Endodermal cell (in vitro differentiated cells): ENCODE results near the gene GIGYF1. TPM values are rescaled to one million over a fixed set of nuclear protein-coding genes. Genes with fewer than 3 reads are reported as not detected.

ENCODE experiments used
- DNase-seq: peaks from one replicate; pipeline ENCODE4 v3.0.0-alpha.2; 2017
- H3K27ac ChIP-seq: 2 replicates; pipeline ENCODE4 v1.5.1; 2013; ENCODE audit warnings: mild to moderate bottlenecking, low read depth, low read length, moderate library complexity
- H3K27me3 ChIP-seq: 2 replicates; pipeline ENCODE4 v1.6.1; 2013; ENCODE audit warnings: mild to moderate bottlenecking, low read length, moderate library complexity; ENCODE audit not compliant: insufficient read depth, control insufficient read depth, poor library complexity, severe bottlenecking
- H3K36me3 ChIP-seq: 2 replicates; pipeline ENCODE4 v1.7.0; 2013; ENCODE audit warnings: mild to moderate bottlenecking, low read length, moderate library complexity; ENCODE audit not compliant: control insufficient read depth, insufficient read depth
- H3K4me1 ChIP-seq: one replicate; pipeline ENCODE4 v1.7.0; 2013; ENCODE audit warnings: low read length; ENCODE audit not compliant: control insufficient read depth, insufficient read depth
- H3K4me3 ChIP-seq: 2 replicates; pipeline ENCODE4 v1.5.1; 2013; ENCODE audit warnings: mild to moderate bottlenecking, low read length, moderate library complexity
- H3K9ac ChIP-seq: 2 replicates; pipeline ENCODE4 v1.6.1; 2013; ENCODE audit warnings: mild to moderate bottlenecking, low read length, moderate library complexity; ENCODE audit not compliant: poor library complexity, severe bottlenecking; ENCODE audit errors: extremely low read depth
- H3K9me3 ChIP-seq: 2 replicates; pipeline ENCODE4 v1.6.1; 2013; ENCODE audit warnings: mild to moderate bottlenecking, low read length, moderate library complexity; ENCODE audit not compliant: control insufficient read depth
- H3K27ac Mint-ChIP-seq: 2 replicates; pipeline ENCODE4 v1.8.0; 2020; ENCODE audit warnings: mixed read lengths
- H3K27me3 Mint-ChIP-seq: 2 replicates; pipeline ENCODE4 v1.8.0; 2021; ENCODE audit warnings: mild to moderate bottlenecking, mixed read lengths; ENCODE audit not compliant: insufficient read depth
- H3K36me3 Mint-ChIP-seq: 2 replicates; pipeline ENCODE4 v1.8.0; 2020; ENCODE audit warnings: low read depth, mixed read lengths
- H3K4me1 Mint-ChIP-seq: 2 replicates; pipeline ENCODE4 v1.8.0; 2020; ENCODE audit warnings: mixed read lengths
- H3K4me3 Mint-ChIP-seq: 2 replicates; pipeline ENCODE4 v1.8.0; 2020; ENCODE audit warnings: mild to moderate bottlenecking, moderate library complexity, mixed read lengths
- H3K9me3 Mint-ChIP-seq: 2 replicates; pipeline ENCODE4 v1.8.0; 2020; ENCODE audit warnings: mild to moderate bottlenecking, mixed read lengths
- WGBS, 2 experiments: methylation state at CpG; one replicate each; pipeline versions ENCODE4 v1.1.5 to v1.1.7; 2013; ENCODE audit warnings: missing lambda C conversion rate in 2 of 2, mixed read lengths in 1 of 2; ENCODE audit not compliant: insufficient coverage in 1 of 2, insufficient read length in 1 of 2; 5-methylcytosine and 5-hydroxymethylcytosine counted together
- total RNA-seq, 2 donors: library from RNA; stranded (reverse); fragmentation: NEBNext Ultra II Directional in 1 of 2; extraction: Animal tissue kit (Norgen Biotek cat#: 25700) in 1 of 2; gene quantifications; 2 replicates in 1 of 2; 3 replicates in 1 of 2; pipeline ENCODE4 v1.2.1, GENCODE V29; 2021
- TF ChIP-seq, protein P1 (sequence below): fragments of 200-600 bp; sonication (generic); conservative IDR thresholded peaks from 2 replicates; pipeline ENCODE4 v1.5.0; 2021; ENCODE audit warnings: antibody characterized with exemption, mild to moderate bottlenecking

GIGYF1 gene
- total RNA-seq, 2 donors from 2014 or later, result 90.0 to 101 TPM

DNA sequence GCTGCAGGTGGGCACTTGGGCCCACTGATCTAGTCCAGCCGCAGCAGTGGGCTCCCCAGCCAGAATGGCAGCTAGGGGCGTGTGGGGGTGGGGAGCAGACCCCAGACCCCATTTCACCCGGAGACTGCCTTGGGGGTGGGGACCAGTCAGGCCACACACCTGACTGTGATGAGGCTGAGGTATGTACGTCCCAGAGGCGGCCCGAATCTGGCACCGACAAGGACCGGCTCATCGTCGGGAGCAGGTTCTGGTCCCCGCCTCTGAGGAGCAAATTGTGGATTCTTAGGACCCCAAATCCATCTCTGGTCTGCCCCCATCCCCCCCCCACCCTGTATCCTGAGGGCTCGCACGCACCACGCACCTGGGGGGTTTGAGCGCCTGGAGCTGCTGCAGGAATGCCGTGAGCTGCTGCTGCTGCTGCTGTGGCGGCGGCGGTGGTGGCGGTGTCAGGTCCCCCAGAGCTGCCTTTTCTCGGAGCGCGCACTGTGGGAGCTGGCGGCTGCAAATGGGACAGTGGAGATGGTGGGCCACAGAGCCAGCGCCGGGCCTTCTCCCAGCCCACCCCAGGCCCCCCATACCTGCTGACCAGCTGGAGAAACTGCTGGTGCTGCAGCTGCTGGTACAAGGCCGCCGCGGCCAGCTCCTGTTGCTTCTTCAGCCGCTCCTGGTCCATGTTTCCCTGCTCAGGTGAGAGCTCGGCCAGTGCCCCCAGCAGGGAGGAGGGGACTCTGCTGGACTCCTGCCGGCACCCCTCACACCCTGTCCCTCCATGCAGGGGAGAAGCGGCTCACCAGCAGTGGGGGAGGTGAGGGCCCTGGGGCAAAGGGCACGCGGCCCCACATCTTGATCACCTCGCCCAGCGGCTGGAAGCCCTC lies 10.2 kb downstream of the GIGYF1 start:
- Histone ChIP-seq H3K4me3 (no peak overlapping the region), H3K36me3 (peaks cover 61% of the 10 kb centered on the region), H3K9me3 (no peaks in the 10 kb centered on the region), H3K4me1 (no peaks in the 10 kb centered on the region), H3K9ac (no peak overlapping the region), H3K27me3 (no peaks in the 10 kb centered on the region), H3K27ac (no peak overlapping the region)
- Mint-ChIP-seq H3K27me3 (no peaks in the 10 kb centered on the region), H3K4me3 (no peak overlapping the region), H3K27ac (no peak overlapping the region), H3K4me1 (peaks cover 2% of the 10 kb centered on the region), H3K9me3 (no peaks in the 10 kb centered on the region), H3K36me3 (peaks cover 38% of the 10 kb centered on the region)
- TF ChIP-seq, protein P1, sequence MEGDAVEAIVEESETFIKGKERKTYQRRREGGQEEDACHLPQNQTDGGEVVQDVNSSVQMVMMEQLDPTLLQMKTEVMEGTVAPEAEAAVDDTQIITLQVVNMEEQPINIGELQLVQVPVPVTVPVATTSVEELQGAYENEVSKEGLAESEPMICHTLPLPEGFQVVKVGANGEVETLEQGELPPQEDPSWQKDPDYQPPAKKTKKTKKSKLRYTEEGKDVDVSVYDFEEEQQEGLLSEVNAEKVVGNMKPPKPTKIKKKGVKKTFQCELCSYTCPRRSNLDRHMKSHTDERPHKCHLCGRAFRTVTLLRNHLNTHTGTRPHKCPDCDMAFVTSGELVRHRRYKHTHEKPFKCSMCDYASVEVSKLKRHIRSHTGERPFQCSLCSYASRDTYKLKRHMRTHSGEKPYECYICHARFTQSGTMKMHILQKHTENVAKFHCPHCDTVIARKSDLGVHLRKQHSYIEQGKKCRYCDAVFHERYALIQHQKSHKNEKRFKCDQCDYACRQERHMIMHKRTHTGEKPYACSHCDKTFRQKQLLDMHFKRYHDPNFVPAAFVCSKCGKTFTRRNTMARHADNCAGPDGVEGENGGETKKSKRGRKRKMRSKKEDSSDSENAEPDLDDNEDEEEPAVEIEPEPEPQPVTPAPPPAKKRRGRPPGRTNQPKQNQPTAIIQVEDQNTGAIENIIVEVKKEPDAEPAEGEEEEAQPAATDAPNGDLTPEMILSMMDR, result no peak
- no peak for DNase-seq
- WGBS, 2 experiments, result 95 to 100% methylated on average over 12 to 37 of the region's 37 CpGs

DNA sequence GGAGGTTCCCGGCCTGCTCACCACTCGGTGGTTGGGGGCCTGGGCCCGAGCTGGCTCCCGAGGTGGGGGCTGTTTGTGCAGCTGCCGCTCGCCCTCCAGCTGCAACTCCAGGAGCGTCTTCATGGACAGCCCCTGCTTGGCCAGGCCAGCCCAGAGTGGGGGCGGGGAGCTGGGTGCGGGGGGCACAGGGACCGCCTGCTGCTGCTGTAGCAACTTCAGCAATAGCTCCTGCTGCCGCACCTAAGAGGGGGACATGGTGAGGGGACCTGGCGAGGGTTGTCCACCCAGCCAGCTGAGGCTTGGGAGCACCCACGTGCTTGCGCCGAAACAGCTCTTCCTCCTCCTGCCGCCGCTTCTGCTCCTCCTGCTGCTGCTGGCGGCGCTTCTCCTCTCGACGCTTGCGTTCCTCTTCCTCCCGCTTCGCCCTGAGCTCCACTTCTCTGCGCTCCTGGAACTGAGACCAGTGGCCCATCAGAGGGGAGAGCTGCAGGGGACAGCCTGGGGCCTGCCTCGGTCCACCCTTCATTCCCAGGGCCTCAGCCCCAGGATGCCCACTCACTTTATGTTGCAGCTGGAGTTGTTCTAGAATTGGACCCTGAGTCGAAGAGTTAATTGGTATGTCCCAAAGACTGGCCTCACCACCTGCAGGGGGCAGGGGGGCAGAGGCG lies 10.9 kb downstream of the GIGYF1 start:
- peak overlapping the region; percentile 68 for H3K27ac Mint-ChIP-seq
- TF ChIP-seq, protein P1, result no peak
- peaks cover 2% of the 10 kb centered on the region for H3K4me1 Mint-ChIP-seq
- H3K4me3 Mint-ChIP-seq, result no peak overlapping the region
- no peak overlapping the region for H3K9ac ChIP-seq
- H3K36me3 Mint-ChIP-seq, result peaks cover 35% of the 10 kb centered on the region
- 94 to 96% methylated on average over 20 to 28 of the region's 28 CpGs for WGBS, 2 experiments
- H3K27ac ChIP-seq, result no peak overlapping the region
- H3K4me1 ChIP-seq, result no peaks in the 10 kb centered on the region
- peaks cover 59% of the 10 kb centered on the region for H3K36me3 ChIP-seq
- no peaks in the 10 kb centered on the region for H3K27me3 Mint-ChIP-seq
- no peaks in the 10 kb centered on the region for H3K27me3 ChIP-seq
- DNase-seq, result no peak
- H3K9me3 ChIP-seq, result no peaks in the 10 kb centered on the region
- H3K4me3 ChIP-seq, result no peak overlapping the region
- H3K9me3 Mint-ChIP-seq, result no peaks in the 10 kb centered on the region

DNA sequence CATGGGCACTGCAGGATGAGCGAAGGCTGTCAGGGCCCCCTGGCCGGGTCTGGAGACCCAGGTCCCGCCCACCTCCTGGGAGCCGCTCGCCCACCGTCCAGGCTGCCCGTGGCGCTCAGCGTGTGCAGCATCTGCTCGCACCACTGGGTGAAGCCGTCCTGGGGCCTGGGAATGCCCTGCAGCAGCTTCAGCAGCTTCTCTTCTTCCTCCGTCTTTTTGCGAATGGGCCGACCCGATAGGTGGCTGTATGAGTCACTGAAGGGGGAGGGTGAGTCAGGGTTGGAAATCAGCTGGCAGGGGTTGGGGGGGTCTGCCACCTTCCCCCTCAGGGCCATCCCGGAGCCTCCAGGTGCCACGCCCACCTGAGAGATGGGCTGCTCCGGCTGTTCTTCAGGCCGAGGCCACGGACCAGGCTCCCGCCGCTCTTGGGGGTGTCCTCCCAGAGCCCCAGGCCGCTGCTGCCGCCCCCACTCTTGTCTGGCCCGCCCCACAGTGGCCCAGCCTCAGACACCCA lies 11.8 kb downstream of the GIGYF1 start:
- Histone ChIP-seq H3K9ac (no peak overlapping the region), H3K27ac (peak overlapping the region; percentile 17), H3K36me3 (peaks cover 62% of the 10 kb centered on the region), H3K9me3 (no peaks in the 10 kb centered on the region), H3K27me3 (no peaks in the 10 kb centered on the region), H3K4me3 (no peak overlapping the region), H3K4me1 (no peaks in the 10 kb centered on the region)
- peaks cover 2% of the 10 kb centered on the region for H3K4me1 Mint-ChIP-seq
- no peaks in the 10 kb centered on the region for H3K9me3 Mint-ChIP-seq
- WGBS, 2 experiments, result 88 to 89% methylated on average over 3 to 25 of the region's 25 CpGs
- peak; percentile 56 for DNase-seq
- H3K4me3 Mint-ChIP-seq, result no peak overlapping the region
- H3K27ac Mint-ChIP-seq, result no peak overlapping the region
- H3K36me3 Mint-ChIP-seq, result peaks cover 34% of the 10 kb centered on the region
- TF ChIP-seq, protein P1, result no peak
- H3K27me3 Mint-ChIP-seq, result no peaks in the 10 kb centered on the region
